RWPE2 (cell line): ENCODE data around the gene BAHCC1.

Experiments used
- ATAC-seq: fragments of 200-7000 bp; cut with Tn5 transposase; 3 replicates; pipeline ENCODE4 v1.9.1; 2021; ENCODE audit warnings: low read depth
- DNase-seq: peaks from one replicate; pipeline ENCODE4 v3.0.0-alpha.2; 2020; ENCODE audit warnings: low spot score
- H3K27ac ChIP-seq: fragments of 450-650 bp; 2 replicates; pipeline ENCODE4 v1.5.1; 2017; ENCODE audit warnings: mild to moderate bottlenecking; ENCODE audit not compliant: poor library complexity, severe bottlenecking
- H3K27me3 ChIP-seq: fragments of 250-450 bp; sonication (Bioruptor Pico); 2 replicates; pipeline ENCODE4 v1.5.1; 2021; ENCODE audit warnings: mild to moderate bottlenecking, moderate library complexity; ENCODE audit not compliant: insufficient read depth, poor library complexity, severe bottlenecking
- H3K36me3 ChIP-seq: fragments of 250-450 bp; sonication (Bioruptor Pico); 2 replicates; pipeline ENCODE4 v1.5.1; 2020; ENCODE audit warnings: low read depth, mild to moderate bottlenecking, moderate library complexity
- H3K4me1 ChIP-seq: fragments of 250-450 bp; sonication (Bioruptor Pico); 2 replicates; pipeline ENCODE4 v1.5.1; 2021; ENCODE audit warnings: mild to moderate bottlenecking, moderate library complexity; ENCODE audit not compliant: insufficient read depth, poor library complexity, severe bottlenecking
- H3K4me3 ChIP-seq: fragments of 250-450 bp; sonication (Bioruptor Pico); 2 replicates; pipeline ENCODE4 v1.5.1; 2021; ENCODE audit warnings: mild to moderate bottlenecking, moderate library complexity; ENCODE audit not compliant: severe bottlenecking
- H3K9me3 ChIP-seq: fragments of 250-450 bp; sonication (Bioruptor Pico); 2 replicates; pipeline ENCODE4 v1.5.1; 2021; ENCODE audit warnings: mild to moderate bottlenecking, moderate library complexity; ENCODE audit not compliant: severe bottlenecking
- CTCF ChIP-seq: fragments of 450-650 bp; IDR thresholded peaks from one replicate; pipeline ENCODE4 v1.5.1; 2017; ENCODE audit warnings: mild to moderate bottlenecking, moderate library complexity; ENCODE audit not compliant: poor library complexity, severe bottlenecking

Gene BAHCC1

DNA sequence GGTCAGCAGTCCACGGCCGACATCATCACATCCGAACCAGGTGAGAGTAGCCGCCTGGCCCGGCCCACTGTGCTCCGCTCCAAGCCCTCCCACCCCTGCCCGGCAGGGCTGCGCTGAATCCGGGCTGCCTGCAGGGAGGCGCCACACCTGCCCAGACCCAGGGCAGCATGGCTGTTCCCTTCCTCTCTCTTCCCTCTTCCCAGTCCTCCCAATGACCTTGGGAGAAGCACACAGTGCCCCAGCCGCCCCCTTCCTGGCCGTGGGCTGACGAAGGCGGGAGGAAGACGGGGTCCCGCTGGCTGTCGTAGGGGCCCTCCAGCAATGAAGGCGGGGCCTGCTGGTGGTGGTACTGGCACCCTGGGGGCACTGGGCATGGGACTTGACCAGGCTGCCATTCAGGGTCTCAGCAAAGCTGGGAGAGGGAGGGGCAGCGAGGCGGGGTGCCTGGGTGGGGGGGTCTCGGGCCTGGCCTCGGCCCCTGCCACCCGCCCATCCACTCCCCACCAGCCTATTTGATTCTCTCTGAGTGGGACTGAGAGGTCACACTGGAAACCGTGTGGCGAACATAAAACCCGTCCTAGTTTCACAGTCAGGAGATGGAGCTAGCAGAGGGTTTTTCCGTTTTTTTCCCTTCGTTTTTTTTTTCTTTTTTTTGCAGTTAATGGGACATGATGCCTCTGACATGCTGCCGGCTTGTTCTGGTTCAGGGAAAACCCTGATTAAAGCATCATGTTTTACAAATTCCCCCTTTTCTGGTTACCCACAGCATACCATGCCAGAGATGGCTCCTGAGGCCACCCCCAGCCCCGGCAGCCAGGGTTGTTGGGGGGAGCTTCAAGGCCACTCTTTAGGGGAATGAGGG is 50.6 kb downstream of the BAHCC1 start:
- no peak for DNase-seq
- Histone ChIP-seq H3K9me3 (no peaks in the 10 kb centered on the region), H3K27me3 (no peaks in the 10 kb centered on the region), H3K4me1 (no peaks in the 10 kb centered on the region), H3K27ac (no peak overlapping the region), H3K4me3 (no peak overlapping the region), H3K36me3 (no peaks in the 10 kb centered on the region)
- no peak for TF ChIP-seq CTCF
- ATAC-seq, result no peak

- ATAC-seq (no peak), DNase-seq (no peak)
- Histone ChIP-seq H3K9me3 (no peaks in the 10 kb centered on the region), H3K4me3 (no peak overlapping the region), H3K36me3 (no peaks in the 10 kb centered on the region), H3K27me3 (no peaks in the 10 kb centered on the region), H3K4me1 (no peaks in the 10 kb centered on the region), H3K27ac (no peak overlapping the region)
- TF ChIP-seq CTCF, result no peak
Observed at GRCh38 chr17:81447331-81447933, 52.2 kb downstream of the BAHCC1 start.

GRCh38 chr17:81448442-81448841 is 53.2 kb downstream of the BAHCC1 start:
- no peaks in the 10 kb centered on the region for H3K9me3 ChIP-seq
- H3K27ac ChIP-seq, result no peak overlapping the region
- H3K27me3 ChIP-seq, result no peaks in the 10 kb centered on the region
- no peaks in the 10 kb centered on the region for H3K36me3 ChIP-seq
- no peak for TF ChIP-seq CTCF
- no peak overlapping the region for H3K4me3 ChIP-seq
- ATAC-seq (no peak), DNase-seq (no peak)
- no peaks in the 10 kb centered on the region for H3K4me1 ChIP-seq

DNA sequence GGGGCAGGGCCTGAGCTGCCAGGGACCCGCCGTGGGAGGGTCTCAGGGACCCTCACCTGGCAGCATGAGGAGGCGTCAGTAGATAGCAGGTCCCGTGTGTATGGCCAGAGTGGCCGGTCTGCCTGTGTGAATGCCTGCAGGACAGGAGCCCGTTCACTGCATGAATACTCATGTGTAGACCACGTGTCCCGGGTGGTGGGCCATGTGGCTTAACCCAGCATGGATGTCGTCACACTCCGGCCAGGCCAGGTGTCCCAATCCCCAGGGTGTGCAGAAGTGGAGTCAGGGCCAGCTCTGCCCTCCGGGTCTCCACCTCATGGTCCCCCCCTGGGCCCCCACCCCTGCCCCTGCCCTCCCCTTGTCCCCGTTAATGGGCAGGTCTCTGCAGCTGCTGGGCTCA is 53.7 kb downstream of the BAHCC1 start:
- Histone ChIP-seq H3K4me3 (no peak overlapping the region), H3K27ac (no peak overlapping the region), H3K9me3 (no peaks in the 10 kb centered on the region), H3K27me3 (no peaks in the 10 kb centered on the region), H3K4me1 (no peaks in the 10 kb centered on the region), H3K36me3 (no peaks in the 10 kb centered on the region)
- TF ChIP-seq CTCF, result no peak
- no peak for DNase-seq
- ATAC-seq, result no peak

GRCh38 chr17:81449351-81449750 is 54.1 kb downstream of the BAHCC1 start:
- no peak for TF ChIP-seq CTCF
- H3K4me1 ChIP-seq, result no peaks in the 10 kb centered on the region
- no peak for DNase-seq
- H3K27me3 ChIP-seq, result no peaks in the 10 kb centered on the region
- no peaks in the 10 kb centered on the region for H3K9me3 ChIP-seq
- no peak for ATAC-seq
- no peak overlapping the region for H3K4me3 ChIP-seq
- H3K36me3 ChIP-seq, result no peaks in the 10 kb centered on the region
- H3K27ac ChIP-seq, result no peak overlapping the region
